ENCODE results near the gene CALML6.

GRCh38 chr1:1941211-1941841, 26.3 kb downstream of the CALML6 start:
- TF ChIP-seq CTCF (IDR thresholded peaks at IDR 0.05 in 4 of 5, conservative IDR thresholded peaks at IDR 0.05 in 1 of 5) (no peak), POLR2A (IDR thresholded peaks at IDR 0.05) (no peak)

All from gastrocnemius medialis (tissue), 4 donors.